Measurements from ENCODE around the gene CAMTA1.
"Not testable (repeated sequence)": the region's sequence is repeated elsewhere in the genome, so short reads cannot be mapped to it uniquely, and the experiment has no call there.

The CAMTA1 gene

DNA sequence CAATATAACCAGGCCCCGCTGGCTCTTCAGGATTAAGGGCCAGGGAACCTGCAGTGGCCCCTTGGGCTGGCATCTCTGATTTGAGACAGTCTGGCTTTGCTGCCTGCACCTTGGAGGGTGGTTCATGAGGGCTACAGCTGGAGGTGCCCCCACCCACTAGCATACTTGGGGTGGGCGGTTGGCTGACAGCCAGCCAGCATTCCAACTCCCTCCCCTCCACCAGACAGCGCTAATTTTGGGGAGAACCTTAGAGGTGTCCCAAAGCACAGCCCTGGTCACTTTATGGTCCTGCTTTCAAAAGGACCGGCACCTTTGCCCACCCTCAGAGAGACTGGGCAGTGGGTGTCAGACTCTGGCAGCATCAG is 805.2 kb downstream of the CAMTA1 start:
- DNase-seq: no peak

DNA sequence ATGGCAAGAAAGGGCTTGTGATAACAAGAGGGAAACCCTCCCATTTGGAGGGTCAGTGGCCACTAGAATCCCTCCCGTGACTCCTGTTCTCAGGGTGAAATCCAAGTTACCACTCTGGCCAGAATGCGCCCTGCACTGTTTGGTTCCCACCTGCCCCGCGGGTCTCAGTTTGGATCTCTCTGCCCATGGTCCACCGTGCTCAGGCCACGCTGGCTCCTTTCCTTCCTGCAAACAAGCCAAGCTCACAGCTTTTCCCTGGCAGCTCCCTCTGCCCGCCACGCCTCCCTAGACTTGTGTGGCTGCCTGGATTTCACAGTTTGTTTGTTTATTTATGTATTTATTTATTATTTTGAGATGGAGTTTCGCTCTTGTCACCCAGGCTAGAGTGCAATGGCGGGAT is 806.3 kb downstream of the CAMTA1 start:
- DNase-seq: no peak

DNA sequence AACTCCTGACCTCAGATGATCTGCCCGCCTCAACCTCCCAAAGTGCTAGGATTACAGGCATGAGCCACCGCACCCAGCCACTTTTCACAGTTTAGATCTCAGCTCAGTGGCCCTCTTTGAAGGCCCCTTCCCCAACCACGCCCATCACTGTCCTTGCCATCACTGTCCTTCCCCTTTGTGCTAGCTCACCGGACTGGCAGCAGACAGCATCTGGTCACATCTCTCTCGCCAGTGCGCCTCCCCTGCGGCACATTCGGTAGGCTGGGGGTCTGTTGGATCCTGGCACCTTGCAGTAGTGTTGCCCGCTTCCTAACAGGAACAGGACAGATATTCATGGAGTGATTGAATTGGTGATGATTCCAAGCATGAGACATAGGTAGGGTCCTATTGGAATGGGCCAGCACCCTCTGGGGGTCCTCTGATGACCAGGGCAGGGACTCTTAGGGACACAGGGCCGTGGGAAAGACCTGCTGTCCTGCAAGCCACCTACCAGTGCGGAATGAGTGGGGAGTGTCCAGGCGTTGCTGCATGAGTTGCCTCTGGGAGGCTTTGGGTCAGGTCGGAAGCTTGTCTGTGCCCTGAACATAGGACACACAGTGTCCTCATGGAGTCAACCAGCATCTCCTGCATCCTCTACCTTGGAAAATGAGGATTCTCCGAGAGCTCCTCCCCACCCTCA is 807.0 kb downstream of the CAMTA1 start:
- DNase-seq: no peak

DNA sequence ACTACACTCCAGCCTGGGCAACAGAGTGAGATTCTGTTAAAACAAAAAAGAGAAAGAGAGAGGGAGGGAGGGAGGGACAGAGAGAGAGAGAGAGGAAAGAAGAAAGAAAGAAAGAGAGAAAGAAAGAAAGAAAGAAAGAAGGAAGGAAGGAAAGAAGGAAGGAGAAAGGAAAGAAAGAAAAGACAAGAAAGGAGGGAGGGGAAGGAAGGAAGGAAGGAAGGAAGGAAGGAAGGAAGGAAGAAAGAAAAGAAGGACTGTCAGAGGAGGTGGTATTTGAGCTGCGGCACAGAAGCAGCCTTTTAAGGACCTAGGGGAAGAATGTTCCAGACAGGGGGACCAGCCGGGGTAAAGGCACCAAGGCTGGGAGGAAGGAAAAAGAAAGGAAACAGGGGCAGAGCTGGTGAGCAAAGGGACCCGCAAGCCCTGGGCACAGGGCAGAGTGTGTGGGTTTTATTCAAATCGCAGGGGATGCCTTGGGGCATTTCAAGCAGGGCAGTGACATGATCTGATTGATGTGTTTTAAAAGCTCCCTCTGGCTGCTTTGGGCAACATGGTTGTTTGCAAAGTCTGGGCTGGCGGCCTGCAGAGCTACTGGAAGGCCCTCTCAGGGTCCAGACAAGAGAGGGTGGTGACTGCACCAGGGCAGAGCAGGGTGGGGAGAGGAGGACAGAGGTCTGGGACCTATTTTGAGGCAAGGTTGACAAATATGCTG is 808.9 kb downstream of the CAMTA1 start:
- no peak for DNase-seq

DNA sequence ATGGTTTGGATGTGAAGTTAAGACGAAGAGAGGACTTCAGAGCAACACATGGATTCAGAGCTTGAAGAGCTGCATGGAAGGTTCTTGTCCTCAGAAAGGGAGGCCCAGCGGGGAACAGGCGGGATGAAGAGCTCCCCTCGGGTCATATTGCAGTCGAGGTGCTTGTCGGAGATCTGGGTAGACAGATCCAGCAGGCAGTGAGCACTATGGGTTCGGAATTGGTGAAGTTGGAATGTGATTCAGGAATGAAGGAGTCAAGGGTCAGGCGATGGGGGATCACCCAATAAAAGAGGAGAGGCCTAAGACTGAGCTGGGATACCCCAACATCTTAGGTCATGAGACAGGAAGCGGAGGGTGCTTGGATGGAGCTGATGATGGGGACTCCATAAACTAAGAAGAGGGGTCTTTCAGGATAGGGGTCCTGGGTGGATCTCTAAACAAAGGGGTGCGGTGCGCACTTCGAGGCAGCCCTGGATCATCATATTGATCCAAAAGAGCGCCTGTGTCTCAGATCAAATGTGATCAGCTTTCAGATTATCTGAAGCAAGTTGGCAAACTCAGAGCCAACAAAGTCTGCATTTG is 809.6 kb downstream of the CAMTA1 start:
- no peak for DNase-seq

DNA sequence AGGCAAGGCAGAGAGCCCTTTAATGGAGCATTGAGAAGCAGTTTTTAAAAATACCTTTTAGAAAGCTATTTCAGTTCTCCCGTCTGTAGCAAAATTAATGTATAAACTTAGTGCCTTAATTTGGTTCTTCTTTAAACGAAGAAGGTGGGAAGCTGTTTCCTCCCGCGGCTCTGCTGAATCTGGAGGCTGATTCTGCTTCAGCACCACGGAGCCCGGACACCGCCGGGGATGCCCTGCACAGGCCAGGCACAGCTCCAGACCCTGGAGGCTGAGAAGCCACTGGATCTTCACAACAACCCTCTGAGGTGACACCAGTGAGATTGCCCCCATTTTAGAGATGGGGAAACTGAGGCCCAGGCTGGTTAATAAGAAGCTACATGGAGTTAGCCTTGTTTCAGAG is 810.1 kb downstream of the CAMTA1 start:
- no peak for DNase-seq

DNA sequence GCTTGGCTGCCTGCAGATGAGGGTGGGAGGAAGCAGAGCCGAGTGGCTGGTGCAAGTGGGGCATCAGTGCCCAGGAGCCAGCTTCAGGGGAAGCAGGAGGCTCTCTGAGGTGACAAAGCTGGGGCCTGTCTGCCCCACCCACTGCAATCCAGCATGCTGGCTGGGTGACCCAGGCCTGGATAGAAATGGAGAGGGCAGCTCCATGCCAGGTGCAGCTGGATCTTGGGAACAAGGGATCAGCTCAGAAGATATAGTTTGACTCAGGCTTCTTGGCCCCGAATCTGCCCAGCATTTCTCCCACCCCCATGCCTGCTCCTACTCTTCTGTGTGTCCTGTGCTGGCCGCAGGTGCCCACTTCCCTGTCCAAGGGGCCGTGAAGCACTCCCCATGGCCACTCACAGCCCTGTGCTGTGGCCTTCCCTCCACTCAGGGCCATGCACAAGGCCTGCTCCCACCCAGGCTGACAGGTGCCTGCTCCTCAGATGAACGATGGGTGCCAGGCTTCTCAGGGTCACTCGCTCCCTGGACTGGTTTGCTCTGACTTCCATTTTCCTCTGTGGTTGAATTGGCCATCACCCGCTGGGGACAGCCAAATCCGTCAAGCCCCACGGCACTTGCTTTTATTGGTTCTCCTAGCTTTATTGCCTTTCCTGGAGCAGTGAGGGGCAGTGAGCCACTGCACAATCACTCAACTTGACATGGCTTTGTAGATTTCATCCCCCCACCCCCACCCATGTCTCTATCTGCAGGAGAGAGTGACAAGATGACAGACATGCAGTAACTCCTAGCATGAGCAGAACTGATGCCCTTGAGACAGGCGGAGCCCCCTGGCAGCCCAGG is 811.1 kb downstream of the CAMTA1 start:
- DNase-seq: no peak

DNA sequence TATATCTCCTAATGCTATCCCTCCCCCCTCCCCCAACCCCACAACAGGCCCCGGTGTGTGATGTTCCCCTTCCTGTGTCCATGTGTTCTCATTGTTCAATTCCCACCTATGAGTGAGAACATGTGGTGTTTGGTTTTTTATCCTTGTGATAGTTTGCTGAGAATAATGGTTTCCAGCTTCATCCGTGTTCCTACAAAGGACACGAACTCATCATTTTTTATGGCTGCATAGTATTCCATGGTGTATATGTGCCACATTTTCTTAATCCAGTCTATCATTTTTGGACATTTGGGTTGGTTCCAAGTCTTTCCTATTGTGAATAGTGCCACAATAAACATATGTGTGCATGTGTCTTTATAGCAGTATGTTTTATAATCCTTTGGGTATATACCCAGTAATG is 812.8 kb downstream of the CAMTA1 start:
- not testable (repeated sequence) for DNase-seq

DNA sequence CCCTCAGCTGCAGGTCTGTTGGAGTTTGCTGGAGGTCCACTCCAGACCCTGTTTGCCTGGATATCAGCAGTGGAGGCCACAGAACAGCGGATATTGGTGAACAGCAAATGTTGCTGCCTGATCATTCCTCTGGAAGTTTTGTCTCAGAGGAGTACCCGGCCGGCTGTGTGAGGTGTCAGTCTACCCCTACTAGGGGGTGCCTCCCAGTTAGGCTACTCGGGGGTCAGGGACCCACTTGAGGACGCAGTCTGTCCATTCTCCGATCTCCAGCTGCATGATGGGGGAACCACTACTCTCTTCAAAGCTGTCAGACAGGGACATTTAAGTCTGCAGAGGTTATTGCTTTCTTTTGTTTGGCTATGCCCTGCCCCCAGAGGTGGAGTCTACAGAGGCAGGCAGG is 819.7 kb downstream of the CAMTA1 start:
- not testable (repeated sequence) for DNase-seq

DNA sequence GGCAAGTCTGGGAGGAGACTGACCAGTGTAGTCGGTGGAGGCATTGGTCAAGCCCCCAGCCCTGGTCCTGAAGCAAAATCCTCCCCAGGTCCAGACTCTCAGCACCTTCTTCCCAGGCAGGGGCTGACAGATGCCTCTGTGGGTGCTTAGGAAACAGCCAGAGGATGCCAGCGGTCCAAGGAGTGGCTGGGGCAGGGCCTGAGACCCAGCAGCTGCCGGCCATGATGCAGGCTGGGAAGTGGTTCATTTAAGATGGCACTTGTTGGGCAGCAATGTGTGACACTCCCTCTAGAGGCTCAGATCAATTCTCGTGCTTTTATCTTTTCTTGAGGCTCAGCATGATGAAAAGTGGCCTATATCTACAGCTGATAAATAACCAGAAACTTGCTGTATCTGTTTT is 820.8 kb downstream of the CAMTA1 start:
- DNase-seq: no peak

DNA sequence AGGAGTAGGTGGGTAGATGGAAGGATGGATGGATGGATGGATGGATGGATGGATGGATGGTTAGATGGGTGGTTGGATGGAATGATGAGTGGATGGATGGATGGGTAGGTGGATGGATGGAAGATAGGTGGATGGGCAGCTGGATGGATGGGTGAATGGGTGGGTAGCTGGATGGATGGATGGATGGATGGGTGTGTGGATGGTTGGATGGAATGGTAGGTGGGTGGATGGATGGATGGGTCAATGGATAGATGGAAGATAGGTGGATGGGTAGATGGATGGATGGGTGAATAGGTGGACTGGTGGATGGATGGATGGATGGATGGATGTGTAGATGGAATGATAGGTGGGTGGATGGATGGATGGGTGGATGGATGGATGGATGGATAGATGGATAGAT is 821.8 kb downstream of the CAMTA1 start:
- no peak for DNase-seq

DNA sequence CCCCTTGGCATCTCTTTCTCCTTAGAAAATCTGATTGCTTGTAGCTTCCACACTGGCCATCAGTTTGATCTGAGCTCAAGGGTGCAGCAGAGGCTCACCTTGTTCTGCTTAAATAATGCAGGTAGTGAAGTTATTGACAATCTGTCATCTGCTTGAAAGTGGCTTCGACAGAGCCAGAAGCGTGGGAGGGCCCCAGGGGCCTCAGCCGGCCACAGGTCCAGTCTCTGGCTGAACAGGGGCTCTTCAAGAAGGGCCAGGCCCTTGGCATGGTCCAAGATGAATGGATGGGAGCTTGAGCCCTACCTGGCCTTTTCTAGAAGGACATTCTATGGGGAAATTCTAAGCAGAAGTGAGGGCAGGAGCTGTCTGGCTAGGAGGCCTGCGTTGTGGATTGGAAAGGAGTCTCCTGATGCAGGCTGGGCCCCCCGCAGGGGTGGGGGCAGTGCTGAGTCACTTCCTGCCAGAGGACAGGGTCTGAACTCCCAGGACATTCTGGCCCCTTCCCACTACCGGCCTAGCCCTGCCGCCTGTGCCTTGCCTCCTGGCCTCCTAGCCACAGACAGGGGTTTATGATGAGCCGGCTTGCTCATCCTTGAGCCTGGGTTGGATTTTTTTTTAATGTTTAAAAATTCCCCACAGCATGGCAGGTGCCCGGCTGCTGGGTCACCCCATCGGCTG is 823.5 kb downstream of the CAMTA1 start:
- DNase-seq: no peak

DNA sequence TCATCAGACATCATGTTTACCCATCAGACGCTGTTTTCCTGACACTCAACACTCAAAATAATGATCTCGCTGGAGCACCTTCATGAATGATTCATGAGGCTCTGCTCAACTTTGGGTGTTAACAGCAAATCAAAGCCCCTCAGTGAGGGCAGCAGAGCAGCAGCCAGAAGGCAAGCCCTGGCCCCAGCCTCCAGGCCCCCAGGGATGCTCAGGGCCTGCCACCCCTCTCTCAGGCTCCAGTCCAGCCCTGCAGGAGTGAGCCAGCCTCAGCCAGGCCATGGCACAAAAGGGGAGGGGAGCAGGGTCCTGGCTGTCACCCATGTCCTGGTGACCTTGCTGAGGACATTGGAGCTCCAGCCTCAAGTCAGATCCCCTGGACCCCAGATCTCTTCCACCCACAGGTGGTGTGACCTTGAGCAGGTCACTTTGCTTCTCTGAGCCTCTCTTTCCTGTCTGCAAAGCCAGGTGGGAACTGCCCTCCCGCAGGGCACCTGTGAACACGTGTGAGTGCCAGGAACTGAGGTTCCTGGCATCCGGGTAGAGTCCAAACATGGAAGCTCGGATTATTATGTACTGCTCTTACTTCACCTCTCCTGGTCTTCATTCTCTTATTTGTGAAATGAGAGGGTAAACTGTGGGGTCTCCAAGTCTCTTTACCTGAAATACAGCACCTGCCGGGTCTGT is 824.2 kb downstream of the CAMTA1 start:
- DNase-seq: no peak

DNA sequence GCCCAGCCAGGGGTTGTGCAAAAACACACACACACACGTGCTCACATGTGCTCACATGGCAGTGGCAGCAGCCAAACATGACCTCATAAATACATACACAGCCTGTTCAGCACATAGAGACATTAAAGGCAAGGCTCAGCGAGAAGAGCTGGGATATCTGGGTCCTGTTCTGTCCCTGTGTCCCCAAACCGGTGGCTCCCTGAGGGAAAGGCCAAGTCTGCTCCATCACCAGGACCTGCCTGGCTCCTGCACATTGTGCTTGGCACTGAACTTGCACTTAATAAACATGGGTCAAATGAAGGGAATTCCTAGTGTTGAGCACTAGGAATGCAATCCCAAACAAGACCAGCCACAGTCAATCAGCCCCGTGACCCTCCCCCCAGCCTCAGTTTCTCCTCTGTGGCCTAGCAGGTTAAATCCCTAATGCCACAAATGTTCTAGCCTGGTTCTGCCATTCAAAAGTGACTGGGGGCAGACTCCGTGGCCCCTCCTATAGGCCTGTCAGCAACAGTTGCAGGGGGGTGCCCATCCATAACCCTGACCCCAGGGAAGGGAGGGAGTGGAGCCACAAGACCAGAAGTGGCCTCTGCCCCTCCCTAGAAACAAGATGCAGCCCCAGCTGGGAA is 825.0 kb downstream of the CAMTA1 start:
- no peak for DNase-seq

DNA sequence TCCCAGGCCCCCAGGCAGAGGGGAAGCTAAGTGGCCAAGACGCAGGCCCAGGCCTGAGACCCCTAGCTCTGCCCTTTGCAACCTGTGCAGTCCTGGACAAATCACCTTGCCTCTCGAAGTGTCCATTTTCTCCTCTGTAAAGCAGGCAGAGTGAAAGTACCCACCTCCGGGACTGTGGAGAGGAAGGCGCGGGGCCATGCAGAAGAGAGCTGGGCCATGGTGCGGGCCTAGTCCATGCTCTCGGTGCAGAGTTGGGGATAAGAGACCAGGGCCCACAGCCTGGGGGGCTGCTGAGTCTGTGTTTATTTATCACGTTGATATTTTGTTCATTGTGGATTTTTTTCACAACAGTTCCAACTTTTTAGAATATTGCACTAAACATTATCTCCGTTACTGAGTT is 825.7 kb downstream of the CAMTA1 start:
- DNase-seq: no peak

DNA sequence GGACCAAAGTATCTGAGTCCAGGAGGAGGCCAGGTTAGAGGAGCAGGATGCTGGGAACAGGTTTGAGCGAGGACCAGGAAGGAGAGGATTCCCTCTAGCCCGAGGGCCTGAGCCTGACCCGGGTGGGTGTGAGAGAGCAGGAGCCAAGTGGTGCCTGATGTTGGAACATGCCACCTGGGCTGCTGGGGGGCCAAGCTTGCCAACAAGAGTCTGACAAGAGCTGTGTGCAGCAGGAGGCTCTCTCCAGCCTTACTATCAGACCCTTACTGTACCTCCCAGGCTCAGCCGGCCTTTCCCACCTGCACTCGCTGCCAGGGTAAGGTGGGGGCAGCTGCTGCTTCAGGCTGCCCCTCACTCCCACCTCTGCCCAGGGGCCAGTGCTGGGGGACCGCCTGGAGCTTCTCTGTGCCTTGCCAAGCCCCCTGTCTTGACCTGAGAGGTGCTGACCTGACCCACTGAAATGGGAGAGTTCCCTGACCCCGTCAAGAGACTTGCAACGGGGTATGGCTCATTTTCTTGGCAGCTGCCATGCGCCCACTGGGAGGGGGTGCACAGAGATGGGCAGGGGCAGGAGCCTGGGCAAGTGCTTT is 826.3 kb downstream of the CAMTA1 start:
- DNase-seq: no peak

DNA sequence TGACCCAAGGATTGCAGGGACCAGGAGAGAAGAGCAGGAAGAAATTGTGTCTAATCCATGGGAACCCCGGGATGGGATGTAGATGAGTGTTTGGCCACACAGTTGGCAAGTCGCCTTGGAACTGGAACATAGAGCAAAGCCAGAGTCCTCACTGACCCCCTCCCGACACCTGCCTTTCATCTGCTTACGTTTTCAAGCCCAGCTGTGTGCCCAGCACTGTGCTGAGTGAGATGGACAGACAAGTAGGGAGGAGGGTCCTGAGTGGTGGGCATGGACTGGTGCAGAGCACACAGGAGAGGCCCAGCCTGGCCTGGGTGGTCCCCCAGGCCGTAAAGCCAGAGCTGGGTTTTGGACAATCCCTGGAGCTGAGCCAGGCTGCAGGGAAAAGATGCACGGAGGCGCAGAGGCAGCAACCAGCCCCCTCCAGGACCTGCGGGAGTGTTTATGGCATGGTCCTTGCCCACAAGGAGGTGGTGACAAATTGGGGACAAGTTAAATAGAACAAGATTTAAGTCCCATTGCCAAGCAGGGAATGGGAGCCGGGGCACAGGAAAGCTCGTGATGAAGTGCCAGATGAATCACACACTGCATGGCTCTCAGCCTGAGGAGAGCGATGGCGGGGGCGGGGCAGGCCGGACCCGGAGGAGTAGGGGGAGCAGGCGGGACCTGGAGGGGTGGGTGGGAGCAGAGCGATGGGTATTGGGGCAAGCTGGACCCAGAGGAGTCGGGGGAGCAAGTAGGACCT is 828.0 kb downstream of the CAMTA1 start:
- DNase-seq: no peak

DNA sequence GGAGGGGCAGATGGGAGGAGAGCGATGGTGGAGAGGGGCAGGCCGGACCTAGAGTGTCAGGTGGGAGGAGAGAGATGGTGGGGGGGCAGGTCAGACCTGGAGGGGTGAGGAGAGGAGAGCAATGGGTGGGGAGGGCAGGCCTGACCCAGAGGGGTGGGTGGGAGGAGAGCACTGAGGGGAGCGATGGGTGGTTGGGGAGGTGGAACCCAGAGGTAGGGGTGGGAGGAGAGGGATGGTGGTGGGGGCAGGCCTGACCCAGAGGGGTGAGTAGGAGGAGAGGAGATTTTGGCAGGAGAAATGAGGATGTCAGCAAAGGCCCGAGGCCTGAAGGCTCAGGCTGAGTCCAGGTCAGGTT is 828.6 kb downstream of the CAMTA1 start:
- DNase-seq: no peak

DNA sequence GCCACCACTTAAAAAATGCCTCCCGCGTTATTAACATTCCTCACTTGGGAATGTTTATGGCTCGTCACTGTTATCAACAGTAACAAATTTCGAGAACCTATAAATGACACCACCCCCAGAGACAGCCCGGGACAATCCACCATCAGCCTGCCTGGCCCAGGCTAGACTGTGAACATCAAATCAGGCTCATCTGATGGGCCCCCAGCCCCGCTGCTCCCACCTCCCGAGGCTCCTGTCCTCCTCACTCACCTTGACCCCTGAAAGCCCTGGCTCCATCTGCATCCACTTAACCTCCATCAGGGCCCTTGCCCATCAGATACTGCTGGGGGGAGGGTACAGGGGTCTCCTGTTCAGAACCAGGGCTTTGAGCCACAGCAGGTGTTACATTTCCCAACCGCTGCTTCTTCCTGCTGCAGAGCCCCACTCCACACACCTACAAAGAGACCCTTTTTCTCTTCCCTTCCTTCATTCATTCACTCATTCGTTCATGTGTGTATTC is 829.4 kb downstream of the CAMTA1 start:
- DNase-seq: no peak

DNA sequence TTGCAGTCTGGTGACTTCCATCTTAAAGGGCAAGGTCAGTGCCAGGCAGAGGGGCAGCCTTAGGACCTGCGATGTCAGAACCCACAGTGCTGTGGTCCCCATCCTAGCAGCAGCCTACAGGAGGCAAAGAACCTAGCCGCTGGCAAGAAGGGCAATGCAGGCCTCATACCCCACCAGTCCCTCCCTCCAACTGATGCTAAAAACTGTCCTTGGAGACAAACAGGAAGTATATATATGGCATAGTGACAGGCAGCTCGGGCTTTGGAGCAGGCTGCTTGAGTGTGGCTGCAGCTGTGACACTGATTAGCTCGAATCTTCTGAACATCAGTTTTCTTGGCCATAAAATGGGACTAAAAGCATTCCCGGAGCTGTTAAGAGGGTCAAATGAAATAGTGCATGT is 829.9 kb downstream of the CAMTA1 start:
- DNase-seq: no peak
